Liver (tissue), 3 donors: ENCODE results near the gene LPP.

Source experiments
- HNF4A ChIP-seq, 2 donors: conservative IDR thresholded peaks; 2 replicates each; pipeline ENCODE4 v1.6.1; 2016; ENCODE audit warnings: antibody characterized with exemption in 2 of 2, mild to moderate bottlenecking in 2 of 2
- JUND ChIP-seq, 2 donors: IDR thresholded peaks; 2 replicates each; pipeline ENCODE4 v1.6.1; 2016; ENCODE audit warnings: antibody characterized with exemption in 2 of 2
- NR2F2 ChIP-seq: IDR thresholded peaks from 2 replicates; pipeline ENCODE4 v1.6.1; 2016; ENCODE audit warnings: antibody characterized with exemption
- RAD21 ChIP-seq, 2 donors: IDR thresholded peaks; 2 replicates each; pipeline ENCODE4 v1.6.1; 2016; ENCODE audit warnings: antibody characterized with exemption in 2 of 2, mild to moderate bottlenecking in 2 of 2
- SP1 ChIP-seq: IDR thresholded peaks from 2 replicates; pipeline ENCODE4 v1.6.1; 2018; ENCODE audit warnings: antibody characterized with exemption, mild to moderate bottlenecking
- TAF1 ChIP-seq: conservative IDR thresholded peaks from 2 replicates; pipeline ENCODE4 v1.6.1; 2016; ENCODE audit warnings: antibody characterized with exemption, mild to moderate bottlenecking
- YY1 ChIP-seq: IDR thresholded peaks from 2 replicates; pipeline ENCODE4 v1.6.1; 2016; ENCODE audit warnings: antibody characterized with exemption, mild to moderate bottlenecking
- TF ChIP-seq, protein P1 (sequence below): fragments of 150-350 bp; IDR thresholded peaks from 2 replicates; pipeline ENCODE4 v1.5.1; 2017; ENCODE audit warnings: improper control_type of control experiment, low read depth, low read length; ENCODE audit not compliant: missing input control
- TF ChIP-seq, protein P2 (sequence below): IDR thresholded peaks from 2 replicates; pipeline ENCODE4 v1.6.1; 2016; ENCODE audit warnings: antibody characterized with exemption, mild to moderate bottlenecking
- donor health status: healthy.
- donor health status: healthy.

DNA sequence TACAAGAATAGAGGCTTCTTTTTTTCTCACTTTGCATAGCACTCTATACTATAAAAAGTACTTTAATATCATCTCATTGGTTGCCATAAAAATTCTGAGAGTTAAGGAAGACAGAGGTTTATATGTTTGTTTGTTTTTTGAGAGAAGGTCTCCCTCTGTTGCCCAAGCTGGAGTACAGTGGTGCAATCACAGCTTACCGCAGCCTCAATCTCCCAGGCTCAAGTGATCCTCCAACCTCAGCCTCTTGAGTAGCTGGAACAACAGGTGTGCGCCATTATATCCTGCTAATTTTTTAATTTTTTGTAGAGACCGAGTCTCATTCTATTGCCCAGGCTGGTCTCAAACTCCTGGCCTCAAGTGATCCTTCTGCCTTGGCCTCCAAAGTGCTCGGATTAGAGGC is 250.2 kb downstream of the LPP start:
- TF ChIP-seq, protein P1, sequence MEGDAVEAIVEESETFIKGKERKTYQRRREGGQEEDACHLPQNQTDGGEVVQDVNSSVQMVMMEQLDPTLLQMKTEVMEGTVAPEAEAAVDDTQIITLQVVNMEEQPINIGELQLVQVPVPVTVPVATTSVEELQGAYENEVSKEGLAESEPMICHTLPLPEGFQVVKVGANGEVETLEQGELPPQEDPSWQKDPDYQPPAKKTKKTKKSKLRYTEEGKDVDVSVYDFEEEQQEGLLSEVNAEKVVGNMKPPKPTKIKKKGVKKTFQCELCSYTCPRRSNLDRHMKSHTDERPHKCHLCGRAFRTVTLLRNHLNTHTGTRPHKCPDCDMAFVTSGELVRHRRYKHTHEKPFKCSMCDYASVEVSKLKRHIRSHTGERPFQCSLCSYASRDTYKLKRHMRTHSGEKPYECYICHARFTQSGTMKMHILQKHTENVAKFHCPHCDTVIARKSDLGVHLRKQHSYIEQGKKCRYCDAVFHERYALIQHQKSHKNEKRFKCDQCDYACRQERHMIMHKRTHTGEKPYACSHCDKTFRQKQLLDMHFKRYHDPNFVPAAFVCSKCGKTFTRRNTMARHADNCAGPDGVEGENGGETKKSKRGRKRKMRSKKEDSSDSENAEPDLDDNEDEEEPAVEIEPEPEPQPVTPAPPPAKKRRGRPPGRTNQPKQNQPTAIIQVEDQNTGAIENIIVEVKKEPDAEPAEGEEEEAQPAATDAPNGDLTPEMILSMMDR: no peak
- TF ChIP-seq, protein P2, sequence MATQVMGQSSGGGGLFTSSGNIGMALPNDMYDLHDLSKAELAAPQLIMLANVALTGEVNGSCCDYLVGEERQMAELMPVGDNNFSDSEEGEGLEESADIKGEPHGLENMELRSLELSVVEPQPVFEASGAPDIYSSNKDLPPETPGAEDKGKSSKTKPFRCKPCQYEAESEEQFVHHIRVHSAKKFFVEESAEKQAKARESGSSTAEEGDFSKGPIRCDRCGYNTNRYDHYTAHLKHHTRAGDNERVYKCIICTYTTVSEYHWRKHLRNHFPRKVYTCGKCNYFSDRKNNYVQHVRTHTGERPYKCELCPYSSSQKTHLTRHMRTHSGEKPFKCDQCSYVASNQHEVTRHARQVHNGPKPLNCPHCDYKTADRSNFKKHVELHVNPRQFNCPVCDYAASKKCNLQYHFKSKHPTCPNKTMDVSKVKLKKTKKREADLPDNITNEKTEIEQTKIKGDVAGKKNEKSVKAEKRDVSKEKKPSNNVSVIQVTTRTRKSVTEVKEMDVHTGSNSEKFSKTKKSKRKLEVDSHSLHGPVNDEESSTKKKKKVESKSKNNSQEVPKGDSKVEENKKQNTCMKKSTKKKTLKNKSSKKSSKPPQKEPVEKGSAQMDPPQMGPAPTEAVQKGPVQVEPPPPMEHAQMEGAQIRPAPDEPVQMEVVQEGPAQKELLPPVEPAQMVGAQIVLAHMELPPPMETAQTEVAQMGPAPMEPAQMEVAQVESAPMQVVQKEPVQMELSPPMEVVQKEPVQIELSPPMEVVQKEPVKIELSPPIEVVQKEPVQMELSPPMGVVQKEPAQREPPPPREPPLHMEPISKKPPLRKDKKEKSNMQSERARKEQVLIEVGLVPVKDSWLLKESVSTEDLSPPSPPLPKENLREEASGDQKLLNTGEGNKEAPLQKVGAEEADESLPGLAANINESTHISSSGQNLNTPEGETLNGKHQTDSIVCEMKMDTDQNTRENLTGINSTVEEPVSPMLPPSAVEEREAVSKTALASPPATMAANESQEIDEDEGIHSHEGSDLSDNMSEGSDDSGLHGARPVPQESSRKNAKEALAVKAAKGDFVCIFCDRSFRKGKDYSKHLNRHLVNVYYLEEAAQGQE: no peak
- TF ChIP-seq TAF1 (no peak), RAD21 (IDR thresholded peaks at IDR 0.05) (no peak), JUND (IDR thresholded peaks at IDR 0.05) (no peak), HNF4A (conservative IDR thresholded peaks at IDR 0.05) (no peak), SP1 (no peak), YY1 (no peak), NR2F2 (no peak)
